ENCODE measurements around the gene UIMC1. TPM values are rescaled to one million over a fixed set of nuclear protein-coding genes. Genes with fewer than 3 reads are reported as not detected.

UIMC1 gene
- total and polyA plus RNA-seq, 2 experiments from 2014 or later: 12.6 to 28.2 TPM

- Histone ChIP-seq H3K9me2 (replicated peaks; ENCODE audit: insufficient read depth) (no peaks in the 10 kb centered on the region), H4K20me1 (ENCODE audit: insufficient read depth, poor library complexity, severe bottlenecking) (peaks cover 19% of the 10 kb centered on the region), H3K27ac (no peak overlapping the region), H3K27me3 (no peaks in the 10 kb centered on the region), H3K4me1 (ENCODE audit: insufficient read depth) (peaks cover 15% of the 10 kb centered on the region), H3K9me3 (ENCODE audit: low read depth) (no peaks in the 10 kb centered on the region), H3K4me3 (no peak overlapping the region), H3K79me2 (peaks cover 25% of the 10 kb centered on the region), H3K4me2 (no peak overlapping the region), H3K36me3 (replicated peaks; ENCODE audit: insufficient read depth, low read depth) (no peaks in the 10 kb centered on the region), H2AFZ (no peak overlapping the region)
- WGBS (ENCODE audit: low lambda C conversion rate, missing lambda C conversion rate): 74% methylated on average over 2 of the region's 2 CpGs
- TF ChIP-seq EZH2 (IDR thresholded peaks at IDR 0.05; ENCODE audit: borderline replicate concordance) (no peak), EZH2phosphoT487 (IDR thresholded peaks at IDR 0.05; ENCODE audit: low read depth, severe bottlenecking, unreplicated experiment) (no peak), CTCF (IDR thresholded peaks at IDR 0.05; ENCODE audit: poor library complexity) (no peak)
- no peak for DNase-seq (ENCODE audit: low spot score)
Measured at GRCh38 chr5:177008716-177009115, 2.1 kb upstream of the UIMC1 start.

GRCh38 chr5:177005619-177006264 is 837 bp downstream of the UIMC1 start:
- peaks cover 55% of the 10 kb centered on the region for H3K79me2 ChIP-seq
- peak overlapping the region; percentile 89 for H3K4me2 ChIP-seq
- peak overlapping the region; percentile 82 for H2AFZ ChIP-seq
- peaks cover 47% of the 10 kb centered on the region for H4K20me1 ChIP-seq (ENCODE audit: insufficient read depth, poor library complexity, severe bottlenecking)
- no peaks in the 10 kb centered on the region for H3K9me3 ChIP-seq (ENCODE audit: low read depth)
- H3K4me1 ChIP-seq (ENCODE audit: insufficient read depth): peaks cover 15% of the 10 kb centered on the region
- H3K27me3 ChIP-seq: no peaks in the 10 kb centered on the region
- peak overlapping the region; percentile 89 for H3K4me3 ChIP-seq
- DNase-seq (ENCODE audit: low spot score): peak; percentile 92
- TF ChIP-seq EZH2 (IDR thresholded peaks at IDR 0.05; ENCODE audit: borderline replicate concordance) (no peak), CTCF (IDR thresholded peaks at IDR 0.05; ENCODE audit: poor library complexity) (peak; percentile 49)
- no peaks in the 10 kb centered on the region for H3K36me3 ChIP-seq (replicated peaks; ENCODE audit: insufficient read depth, low read depth)
- WGBS (ENCODE audit: low lambda C conversion rate, missing lambda C conversion rate): 2% methylated on average over 46 of the region's 51 CpGs
- H3K9me2 ChIP-seq (replicated peaks; ENCODE audit: insufficient read depth): no peaks in the 10 kb centered on the region
- peak overlapping the region; percentile 99 for H3K27ac ChIP-seq

- Histone ChIP-seq H3K36me3 (replicated peaks; ENCODE audit: insufficient read depth, low read depth) (no peaks in the 10 kb centered on the region), H3K79me2 (peaks cover 62% of the 10 kb centered on the region), H4K20me1 (ENCODE audit: insufficient read depth, poor library complexity, severe bottlenecking) (peaks cover 53% of the 10 kb centered on the region)
Measured at GRCh38 chr5:177004961-177005360, 1.6 kb downstream of the UIMC1 start.

More at GRCh38 chr5:177004961-177005360, 1.6 kb downstream of the UIMC1 start:
- no peak for TF ChIP-seq EZH2 (IDR thresholded peaks at IDR 0.05; ENCODE audit: borderline replicate concordance)
- TF ChIP-seq CTCF (IDR thresholded peaks at IDR 0.05; ENCODE audit: poor library complexity): no peak
- TF ChIP-seq EZH2phosphoT487 (IDR thresholded peaks at IDR 0.05; ENCODE audit: low read depth, severe bottlenecking, unreplicated experiment): no peak
- peaks cover 15% of the 10 kb centered on the region for H3K4me1 ChIP-seq (ENCODE audit: insufficient read depth)
- H3K4me3 ChIP-seq: peak overlapping the region; percentile 89
- H3K9me2 ChIP-seq (replicated peaks; ENCODE audit: insufficient read depth): no peaks in the 10 kb centered on the region
- 91% methylated on average over 10 of the region's 10 CpGs for WGBS (ENCODE audit: low lambda C conversion rate, missing lambda C conversion rate)
- DNase-seq (ENCODE audit: low spot score): no peak
- H3K4me2 ChIP-seq: peak overlapping the region; percentile 89
- H3K27me3 ChIP-seq: no peaks in the 10 kb centered on the region
- no peaks in the 10 kb centered on the region for H3K9me3 ChIP-seq (ENCODE audit: low read depth)
- no peak overlapping the region for H2AFZ ChIP-seq
- H3K27ac ChIP-seq: peak overlapping the region; percentile 99
